NCI-H510A treated with DMSO at 0.1 percent for 48 hours (cell line): ENCODE results near the gene LIMK2.
A peak's percentile ranks its signal among the peaks of the same experiment; 100 is the strongest.
"Not testable (repeated sequence)": the region's sequence is repeated elsewhere in the genome, so short reads cannot be mapped to it uniquely, and the experiment has no call there.

ENCODE experiments used
- DNase-seq: peaks from one replicate; lab custom pipeline; 2025; lab: John Stamatoyannopoulos, UW

LIMK2 gene

GRCh38 chr22:31244046-31244942, 32.2 kb downstream of the LIMK2 start:
- no peak for DNase-seq

DNA sequence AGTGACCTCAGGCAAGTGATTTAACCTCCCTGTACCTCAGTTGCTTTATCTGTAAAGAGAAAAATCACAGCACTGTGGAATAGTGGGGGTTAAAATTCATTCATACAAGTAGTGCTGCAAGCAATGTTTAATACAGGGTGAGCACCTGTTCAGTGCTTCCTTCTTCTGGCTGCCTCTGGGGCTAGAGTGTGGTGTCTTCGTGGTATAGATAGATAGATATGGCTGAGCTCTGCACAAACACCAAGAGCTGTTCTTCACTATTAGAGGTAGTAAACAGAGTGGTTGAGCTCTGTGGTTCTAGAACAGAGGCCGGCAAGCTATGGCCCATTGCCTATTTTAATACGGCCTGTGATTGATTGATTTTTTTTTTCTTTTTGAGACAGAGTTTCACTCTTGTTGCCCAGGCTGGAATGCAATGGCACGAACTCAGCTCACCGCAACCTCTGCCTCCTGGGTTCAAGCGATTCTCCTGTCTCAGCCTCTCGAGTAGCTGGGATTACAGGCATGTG, 32.9 kb downstream of the LIMK2 start:
- DNase-seq, result no peak

- not testable (repeated sequence) for DNase-seq
Measured at GRCh38 chr22:31245998-31246397, 33.9 kb downstream of the LIMK2 start.

- DNase-seq, result no peak
Measured at GRCh38 chr22:31246687-31247086, 34.6 kb downstream of the LIMK2 start.

DNA sequence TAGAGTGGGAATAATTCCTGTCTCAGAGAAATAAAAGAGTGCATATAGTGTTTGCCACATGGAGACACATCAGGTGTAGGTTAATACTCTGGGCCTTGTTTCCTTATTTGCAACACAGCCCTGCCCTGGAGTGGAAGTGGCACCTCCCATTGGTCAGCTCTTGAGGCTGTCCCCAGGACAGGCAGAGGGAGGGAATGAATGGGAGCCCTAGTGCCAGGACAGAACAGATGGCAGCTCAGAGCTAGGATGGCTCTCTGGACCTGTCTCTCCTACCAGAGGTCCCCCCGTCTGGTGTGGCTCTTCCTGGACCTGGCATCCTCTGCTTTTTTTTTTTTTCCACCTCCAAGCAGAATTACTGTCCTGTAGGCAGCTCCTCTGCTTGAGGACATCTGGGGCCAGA, 35.6 kb downstream of the LIMK2 start:
- no peak for DNase-seq

GRCh38 chr22:31248138-31248745, 36.1 kb downstream of the LIMK2 start:
- DNase-seq, result peak; percentile 2

- no peak for DNase-seq
Measured at GRCh38 chr22:31248965-31249958, 37.2 kb downstream of the LIMK2 start.

DNA sequence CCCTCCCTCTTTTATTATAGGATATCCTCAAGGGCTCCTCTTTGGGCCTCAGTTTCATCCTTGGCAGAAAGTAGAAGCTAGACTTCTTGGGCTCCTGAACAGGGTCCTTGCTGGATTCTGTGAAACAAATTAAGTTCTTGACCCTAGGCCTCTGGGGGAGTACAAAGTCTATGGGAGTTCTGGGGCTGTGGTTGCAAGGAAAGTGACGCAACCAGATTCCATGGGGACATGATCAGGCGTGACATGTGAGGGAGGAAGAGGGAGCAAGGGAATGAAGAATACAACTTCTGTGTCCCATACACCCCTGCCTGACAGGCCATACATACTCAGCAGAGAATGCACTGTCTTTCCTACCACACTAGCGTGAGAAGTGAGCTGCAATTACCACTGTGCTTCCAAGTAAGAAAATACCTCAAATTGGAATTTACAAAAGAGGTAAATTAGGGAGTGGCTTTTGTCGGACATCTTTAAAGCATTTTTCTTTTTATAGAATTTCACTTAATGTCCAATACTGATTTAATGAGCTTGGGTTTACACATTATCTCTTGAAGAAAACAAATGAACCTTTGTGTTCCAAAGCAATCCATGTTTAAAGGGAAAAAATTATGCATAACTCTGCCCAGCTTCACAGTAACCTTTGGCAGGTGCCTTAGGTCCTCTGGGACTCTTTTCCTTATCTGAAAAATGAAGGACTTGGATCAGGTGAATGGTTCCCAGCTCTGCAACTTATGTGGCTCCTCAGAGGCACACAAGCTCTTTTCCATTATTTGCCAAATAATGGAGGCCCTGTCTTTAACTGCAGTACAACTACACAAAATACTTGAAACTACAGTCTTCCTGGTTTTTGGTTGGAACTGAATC, 38.9 kb downstream of the LIMK2 start:
- no peak for DNase-seq

GRCh38 chr22:31253949-31254348, 41.9 kb downstream of the LIMK2 start:
- DNase-seq, result peak; percentile 70

- peak; percentile 18 for DNase-seq
Measured at GRCh38 chr22:31259798-31260473, 47.8 kb downstream of the LIMK2 start.

GRCh38 chr22:31260474-31260856, 48.4 kb downstream of the LIMK2 start:
- no peak for DNase-seq

DNA sequence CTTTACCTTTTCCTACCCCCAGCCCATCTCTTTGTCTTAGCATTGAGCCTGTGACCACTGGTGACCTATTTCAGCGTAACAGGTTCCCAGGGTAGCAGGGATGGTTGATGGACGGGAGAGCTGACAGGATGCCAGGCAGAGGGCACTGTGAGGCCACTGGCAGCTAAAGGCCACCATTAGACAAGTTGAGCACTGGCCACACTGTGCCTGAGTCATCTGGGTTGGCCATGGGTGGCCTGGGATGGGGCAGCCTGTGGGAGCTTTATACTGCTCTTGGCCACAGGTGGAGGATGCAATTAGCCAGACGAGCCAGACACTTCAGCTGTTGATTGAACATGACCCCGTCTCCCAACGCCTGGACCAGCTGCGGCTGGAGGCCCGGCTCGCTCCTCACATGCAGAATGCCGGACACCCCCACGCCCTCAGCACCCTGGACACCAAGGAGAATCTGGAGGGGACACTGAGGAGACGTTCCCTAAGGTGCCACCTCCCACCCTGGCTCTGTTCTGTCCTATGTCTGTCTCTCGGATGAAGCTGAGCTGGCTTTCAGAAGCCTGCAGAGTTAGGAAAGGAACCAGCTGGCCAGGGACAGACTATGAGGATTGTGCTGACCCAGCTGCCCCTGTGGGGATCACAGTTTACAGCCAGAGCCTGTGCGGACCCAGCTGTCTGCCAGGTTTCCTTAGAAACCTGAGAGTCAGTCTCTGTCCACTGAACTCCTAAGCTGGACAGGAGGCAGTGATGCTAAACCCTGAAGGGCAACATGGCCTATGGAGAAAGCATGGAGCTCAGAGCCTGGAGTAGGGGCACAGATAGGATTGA, 50.4 kb downstream of the LIMK2 start:
- DNase-seq, result no peak

DNA sequence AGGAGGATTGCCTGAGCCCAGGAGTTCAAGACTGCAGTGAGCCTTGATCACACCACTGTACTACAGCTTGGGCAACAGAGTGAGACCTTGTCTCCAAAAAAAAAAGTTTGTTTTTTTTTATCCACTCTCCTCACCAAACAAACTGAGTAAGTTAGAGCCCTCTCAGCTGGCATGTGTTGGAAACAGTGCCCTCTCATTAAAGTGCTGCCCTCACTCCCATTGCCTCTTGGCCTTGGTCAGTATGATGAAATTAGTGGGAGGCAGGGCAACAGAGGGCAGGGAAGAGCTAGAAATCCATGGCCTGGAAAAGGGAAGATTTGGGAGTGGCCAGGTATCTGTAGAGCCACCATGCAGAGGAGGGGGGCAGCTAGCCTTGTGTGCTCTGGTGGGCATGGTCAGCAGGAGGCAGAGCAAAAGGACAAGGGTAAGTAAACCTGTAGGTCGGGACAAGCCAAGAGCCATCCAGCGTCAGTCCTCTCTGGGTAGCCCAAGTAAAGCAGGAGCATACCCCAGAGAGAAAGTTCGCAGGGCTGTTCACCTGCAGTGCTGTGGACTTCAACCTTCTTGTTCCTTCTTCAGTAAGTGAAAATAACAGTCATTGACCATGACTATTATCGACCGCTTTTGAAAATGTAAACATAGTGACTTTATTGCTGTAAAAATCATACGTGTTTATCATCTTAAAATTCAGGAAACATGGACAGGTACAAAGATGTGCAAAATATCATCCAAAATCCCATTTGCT, 52.0 kb downstream of the LIMK2 start:
- no peak for DNase-seq

DNA sequence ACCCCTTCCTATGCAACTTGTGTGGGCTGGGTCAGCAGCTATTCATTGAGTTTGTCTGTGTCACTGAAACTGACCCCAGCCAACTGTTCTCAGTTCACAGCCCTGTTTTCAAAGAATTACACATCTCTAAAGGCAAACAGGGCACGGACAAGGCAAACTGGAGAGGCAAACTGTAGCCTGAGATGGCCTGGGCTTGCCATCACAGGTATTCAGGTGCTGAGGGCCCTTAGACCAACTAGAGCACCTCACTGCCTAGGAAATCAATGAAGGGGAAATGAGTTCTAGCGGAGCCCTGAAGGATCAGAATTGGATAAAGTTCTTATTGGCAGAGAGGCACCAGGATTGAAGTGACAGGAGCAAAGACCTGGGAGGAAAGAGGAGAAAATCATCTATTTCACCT, 56.2 kb downstream of the LIMK2 start:
- no peak for DNase-seq

GRCh38 chr22:31269892-31270579, 57.9 kb downstream of the LIMK2 start:
- no peak for DNase-seq

DNA sequence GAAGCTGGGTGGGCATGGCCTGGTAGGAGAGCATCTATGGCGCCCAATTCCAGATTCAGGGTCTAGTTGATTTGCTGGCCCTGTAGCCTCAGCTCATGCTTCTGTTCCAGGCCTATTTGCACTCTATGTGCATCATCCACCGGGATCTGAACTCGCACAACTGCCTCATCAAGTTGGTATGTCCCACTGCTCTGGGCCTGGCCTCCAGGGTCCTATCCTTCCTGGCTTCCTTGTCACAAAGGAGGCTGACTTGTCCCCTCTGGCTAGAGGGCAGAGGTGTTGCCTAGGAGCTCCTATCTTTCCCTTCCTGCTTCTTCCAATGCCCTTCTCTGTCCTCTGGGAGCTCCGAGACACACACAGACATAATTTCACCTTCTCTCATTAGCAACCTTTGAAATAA, 58.9 kb downstream of the LIMK2 start:
- no peak for DNase-seq

GRCh38 chr22:31271485-31271884, 59.4 kb downstream of the LIMK2 start:
- DNase-seq, result no peak
